HG02943 (cell line): ENCODE measurements around the gene SLC16A13.
"Not testable (repeated sequence)": the region's sequence is repeated elsewhere in the genome, so short reads cannot be mapped to it uniquely, and the experiment has no call there.

Source experiments
- ATAC-seq: cut with Tn5 transposase; IDR thresholded peaks from one replicate; pipeline ENCODE4 v1.9.1; 2021; ENCODE audit warnings: mild to moderate bottlenecking, low read depth, moderate library complexity; ENCODE audit not compliant: unreplicated experiment

Gene SLC16A13

DNA sequence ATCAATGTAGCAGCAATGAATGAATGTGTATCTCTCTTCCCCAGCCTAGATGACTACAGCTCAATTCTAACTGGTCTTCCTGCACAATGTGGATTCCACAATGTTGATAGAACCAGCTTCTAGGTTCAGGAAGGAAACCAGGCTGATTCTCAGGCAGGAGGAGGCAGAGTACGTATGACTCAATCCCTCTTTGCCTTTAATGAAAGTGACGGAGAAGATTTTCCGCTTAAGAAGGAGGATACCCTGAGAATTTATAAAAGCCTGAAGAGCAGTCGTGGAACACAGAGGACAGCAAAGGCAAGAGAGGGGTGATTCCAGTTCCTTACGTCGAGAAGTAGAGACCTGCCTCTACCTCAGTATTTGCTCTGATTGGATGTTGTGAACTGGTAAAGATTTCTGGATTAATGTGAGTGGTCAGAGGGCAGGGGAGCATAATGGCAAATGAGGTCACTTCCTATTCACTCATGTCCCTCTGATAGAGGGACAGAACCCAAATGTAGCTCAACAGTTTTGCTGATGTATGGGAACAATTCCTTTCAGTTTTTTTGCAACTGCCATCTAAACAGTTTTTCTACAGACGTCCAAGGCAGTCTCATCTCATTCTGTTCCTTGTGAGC, 23.1 kb downstream of the SLC16A13 start:
- no peak for ATAC-seq

- ATAC-seq, result no peak
Measured at GRCh38 chr17:7060165-7060891, 24.5 kb downstream of the SLC16A13 start.

DNA sequence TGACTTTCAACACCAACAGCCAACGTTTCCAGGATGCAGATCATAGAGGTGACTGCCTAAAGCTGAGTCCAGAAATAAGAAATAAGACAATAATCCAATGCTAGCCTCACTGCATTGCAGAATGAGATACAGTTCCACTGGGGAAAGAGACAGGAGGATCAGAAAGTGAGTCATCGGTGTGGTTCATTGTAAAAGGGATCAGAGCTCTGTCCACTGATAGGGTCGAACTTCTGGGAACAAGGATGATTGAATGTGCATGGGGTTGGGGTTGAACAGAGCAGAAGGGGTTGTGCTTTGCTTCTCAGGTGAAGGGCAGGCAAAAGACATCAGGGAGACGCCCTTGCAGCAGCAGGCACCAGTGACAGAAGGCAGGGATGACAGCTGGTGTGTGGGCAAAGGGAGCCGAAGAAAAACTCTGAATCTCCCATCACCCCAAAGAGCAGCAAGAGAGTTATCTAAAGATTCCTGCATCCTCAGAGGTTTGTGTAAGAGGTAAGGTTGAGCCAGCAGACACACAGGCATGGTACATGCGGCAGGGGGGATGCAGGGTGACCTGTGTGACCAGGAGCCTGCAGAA, 27.8 kb downstream of the SLC16A13 start:
- ATAC-seq, result no peak

DNA sequence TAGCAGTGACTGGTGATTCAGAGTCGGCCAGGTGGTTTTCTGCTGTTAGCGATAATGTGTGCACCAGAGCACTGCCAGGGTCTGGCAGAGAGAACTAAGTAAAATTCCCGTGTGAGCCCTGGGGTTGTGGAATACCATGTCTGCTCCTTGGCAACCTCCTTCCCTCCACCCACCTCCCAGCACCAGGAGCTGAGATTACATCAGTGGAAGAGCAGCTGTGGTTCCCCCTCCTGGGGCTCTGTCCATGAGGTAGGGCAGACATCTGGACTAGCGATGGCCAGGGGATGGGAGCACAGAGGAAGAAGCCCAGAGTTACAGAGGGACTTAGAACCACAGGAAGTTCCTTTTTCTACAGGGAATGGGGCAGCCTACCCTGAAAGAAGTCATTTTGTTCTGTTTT, 28.4 kb downstream of the SLC16A13 start:
- no peak for ATAC-seq

- ATAC-seq, result no peak
Measured at GRCh38 chr17:7067198-7067597, 31.4 kb downstream of the SLC16A13 start.

GRCh38 chr17:7068268-7068667, 32.5 kb downstream of the SLC16A13 start:
- no peak for ATAC-seq

GRCh38 chr17:7070712-7071111, 34.9 kb downstream of the SLC16A13 start:
- ATAC-seq, result no peak

DNA sequence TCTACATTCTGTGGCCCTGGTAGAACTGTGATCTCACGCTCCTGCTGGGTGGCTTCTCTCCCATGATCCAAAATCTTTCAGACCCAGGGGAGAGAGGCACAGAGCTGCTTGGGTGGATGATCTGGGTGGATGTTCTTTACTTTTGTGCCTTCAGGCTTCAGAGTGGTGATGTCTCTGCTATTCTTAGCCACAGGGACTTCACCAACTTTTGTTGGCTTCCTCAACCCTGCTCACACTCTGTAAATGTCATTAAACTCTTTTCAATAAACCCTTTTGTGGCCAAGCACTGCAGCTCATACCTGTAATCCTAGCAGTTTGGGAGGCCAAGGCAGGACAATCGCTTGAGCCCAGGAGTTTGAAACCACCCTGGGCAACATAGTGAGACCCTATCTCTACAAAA, 36.6 kb downstream of the SLC16A13 start:
- ATAC-seq, result no peak

DNA sequence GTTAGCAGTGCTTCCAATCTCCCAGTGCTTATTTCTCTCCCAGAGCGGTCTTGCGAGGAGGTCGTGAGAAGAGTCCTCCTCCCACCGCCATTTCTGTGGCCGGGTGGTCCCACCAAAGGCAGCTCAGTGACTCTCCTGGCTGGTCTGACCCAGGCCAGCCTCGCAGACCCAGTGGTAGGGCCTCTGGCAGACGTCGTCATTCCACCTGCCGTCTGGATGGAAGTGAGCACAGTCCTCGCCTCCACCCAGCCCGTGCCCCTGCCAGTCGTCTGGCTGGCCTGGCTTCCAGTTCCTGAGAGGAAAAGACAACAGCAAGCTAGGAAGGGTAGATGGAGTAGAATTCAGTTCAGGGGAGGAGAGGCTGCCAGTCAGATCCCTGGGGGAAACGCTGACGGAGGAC, 39.1 kb downstream of the SLC16A13 start:
- no peak for ATAC-seq

DNA sequence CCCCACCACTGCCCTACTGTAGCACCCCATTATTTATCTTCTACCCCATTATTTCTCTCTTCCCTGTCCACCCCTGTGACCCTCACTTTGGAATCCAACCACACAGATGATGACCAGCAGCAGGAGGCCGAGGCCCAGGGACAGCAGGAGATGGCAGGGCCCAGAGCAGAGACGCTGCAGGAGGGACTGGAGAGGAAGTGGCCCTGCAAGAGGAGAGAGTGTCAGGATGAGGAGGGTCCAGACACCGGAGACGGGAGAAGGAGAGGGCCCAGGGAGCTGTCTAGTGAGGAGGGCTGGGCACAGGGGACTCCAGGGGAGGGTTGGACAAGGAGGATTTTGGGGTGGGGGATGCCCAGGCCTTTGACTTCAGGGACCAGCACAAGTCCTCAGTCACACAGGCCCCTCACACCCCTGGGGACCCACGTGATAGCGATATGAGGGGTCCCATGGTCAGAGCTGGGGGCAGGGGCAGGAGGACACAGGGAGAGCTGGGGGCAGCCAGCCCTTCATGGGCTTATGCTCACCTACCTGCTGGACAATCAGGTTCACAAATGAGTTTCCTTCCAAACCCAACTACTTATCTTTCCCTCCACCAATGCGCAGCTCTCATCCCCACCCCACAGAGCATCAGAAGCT, 42.2 kb downstream of the SLC16A13 start:
- ATAC-seq, result no peak

- ATAC-seq, result no peak
Measured at GRCh38 chr17:7078711-7079110, 42.9 kb downstream of the SLC16A13 start.

GRCh38 chr17:7079581-7080455, 44.0 kb downstream of the SLC16A13 start, which contains the start of gene CLEC10A:
CLEC10A (minus strand) TSS chr17:7080251; CDS start chr17:7078812, 1,439 bp downstream.
- no peak for ATAC-seq

GRCh38 chr17:7080456-7081041, 44.7 kb downstream of the SLC16A13 start:
- no peak for ATAC-seq

- ATAC-seq, result no peak
Measured at GRCh38 chr17:7081341-7082062, 45.7 kb downstream of the SLC16A13 start.

DNA sequence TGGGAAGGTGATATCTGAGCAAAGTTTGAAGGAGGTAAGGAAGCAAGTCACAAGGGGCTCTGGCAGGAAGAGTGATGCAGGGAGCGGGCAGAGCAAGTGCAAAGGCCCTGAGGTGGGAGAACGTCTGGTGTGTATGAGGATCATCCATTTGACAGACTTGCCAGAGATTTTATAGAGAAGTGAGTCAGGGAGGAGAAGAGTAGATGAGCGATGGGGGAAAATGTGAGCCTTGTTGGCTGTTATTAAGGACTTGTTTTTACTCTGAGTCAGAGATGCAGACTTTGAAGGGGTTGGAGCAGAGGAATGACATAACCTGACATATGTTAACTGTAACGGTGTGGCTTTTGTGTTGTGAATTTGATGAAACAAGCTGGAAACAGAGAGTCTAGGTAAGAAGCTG, 47.8 kb downstream of the SLC16A13 start:
- no peak for ATAC-seq

- no peak for ATAC-seq
Measured at GRCh38 chr17:7084088-7084487, 48.3 kb downstream of the SLC16A13 start.

- not testable (repeated sequence) for ATAC-seq
Measured at GRCh38 chr17:7088442-7088841, 52.6 kb downstream of the SLC16A13 start.

GRCh38 chr17:7089570-7089969, 53.8 kb downstream of the SLC16A13 start:
- not testable (repeated sequence) for ATAC-seq
